Amniotic epithelial cell (primary cell): ENCODE results near the gene ZSWIM4.

Experiments
- DNase-seq: peaks from one replicate; pipeline ENCODE4 v3.0.0-alpha.2; 2010; ENCODE audit warnings: low read depth

The ZSWIM4 gene

DNA sequence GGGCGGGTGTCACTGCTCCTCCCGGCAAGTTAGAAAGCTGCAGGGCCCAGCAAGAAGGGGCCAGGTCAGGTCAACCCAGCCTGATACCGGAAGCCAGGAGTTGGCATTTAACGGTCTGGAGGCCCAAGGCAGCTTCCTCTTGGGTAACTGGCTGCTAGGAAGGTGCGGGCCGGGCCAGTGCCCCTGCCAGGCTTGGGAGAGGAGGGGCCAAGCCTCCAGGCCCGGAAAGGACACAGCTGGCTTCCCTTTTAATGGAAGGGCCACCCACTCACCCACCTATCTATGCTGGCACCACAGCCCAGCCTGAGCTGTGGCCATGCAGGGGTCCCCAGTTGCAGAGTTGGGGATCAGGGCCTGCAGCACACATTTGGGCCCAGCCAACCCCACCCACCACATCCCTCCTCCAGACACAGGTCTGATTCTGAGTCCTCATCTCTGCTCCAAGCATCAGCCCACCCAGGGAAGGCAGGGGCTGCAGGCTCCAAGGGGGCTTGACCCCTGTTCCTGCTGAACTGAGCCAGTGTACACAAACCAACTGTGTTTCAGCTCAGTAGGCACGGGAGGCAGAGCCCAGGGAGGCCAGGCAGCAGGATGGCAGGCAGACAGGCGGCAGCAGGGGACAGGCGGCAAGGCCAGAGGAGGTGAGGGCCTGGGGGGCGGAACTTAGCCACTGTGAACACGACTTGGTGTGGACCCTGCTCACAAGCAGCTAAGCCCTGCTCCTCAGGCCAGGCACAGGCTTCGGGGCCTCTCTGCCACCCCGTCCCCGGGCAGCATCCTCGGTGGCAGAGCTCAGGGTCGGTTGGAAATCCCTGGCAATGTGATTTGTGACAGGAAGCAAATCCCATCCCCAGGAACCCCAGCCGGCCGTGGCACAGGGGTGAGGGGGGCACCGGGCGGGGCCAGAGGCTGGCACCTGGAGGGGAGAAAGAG, 40.8 kb downstream of the ZSWIM4 start:
- no peak for DNase-seq

DNA sequence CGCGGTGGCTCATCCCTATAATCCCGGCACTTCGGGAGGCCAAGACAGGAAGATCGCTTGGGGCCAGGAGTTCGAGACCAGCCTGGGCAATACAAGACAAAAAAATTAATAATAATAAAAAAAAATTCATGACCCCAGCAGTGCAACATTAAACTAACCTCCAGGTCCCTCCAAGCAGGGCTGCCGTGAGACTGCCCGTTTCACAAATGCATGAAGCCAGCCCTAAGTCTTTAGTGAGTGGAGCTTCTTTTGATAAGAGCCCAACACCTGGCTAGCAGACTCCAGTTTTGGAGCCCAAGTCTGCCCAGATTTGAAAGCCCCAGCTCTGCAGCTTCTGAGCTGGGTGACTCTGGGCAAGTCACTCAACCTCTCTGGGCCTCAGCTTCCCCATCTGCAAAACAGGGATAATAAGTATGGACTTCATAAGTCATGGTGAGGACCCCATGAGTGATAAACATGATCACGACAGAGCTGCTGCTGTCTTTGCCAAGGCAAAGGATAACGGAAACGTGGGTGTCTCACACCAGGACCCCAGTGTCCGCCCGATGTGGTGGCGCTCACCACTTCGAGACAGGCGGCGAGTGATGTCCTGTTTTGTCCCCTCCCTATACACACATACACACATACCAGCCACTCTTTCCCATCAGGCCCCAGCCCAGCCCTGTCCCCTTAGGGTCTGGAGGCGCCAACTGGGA, 43.3 kb downstream of the ZSWIM4 start:
- DNase-seq: no peak

DNA sequence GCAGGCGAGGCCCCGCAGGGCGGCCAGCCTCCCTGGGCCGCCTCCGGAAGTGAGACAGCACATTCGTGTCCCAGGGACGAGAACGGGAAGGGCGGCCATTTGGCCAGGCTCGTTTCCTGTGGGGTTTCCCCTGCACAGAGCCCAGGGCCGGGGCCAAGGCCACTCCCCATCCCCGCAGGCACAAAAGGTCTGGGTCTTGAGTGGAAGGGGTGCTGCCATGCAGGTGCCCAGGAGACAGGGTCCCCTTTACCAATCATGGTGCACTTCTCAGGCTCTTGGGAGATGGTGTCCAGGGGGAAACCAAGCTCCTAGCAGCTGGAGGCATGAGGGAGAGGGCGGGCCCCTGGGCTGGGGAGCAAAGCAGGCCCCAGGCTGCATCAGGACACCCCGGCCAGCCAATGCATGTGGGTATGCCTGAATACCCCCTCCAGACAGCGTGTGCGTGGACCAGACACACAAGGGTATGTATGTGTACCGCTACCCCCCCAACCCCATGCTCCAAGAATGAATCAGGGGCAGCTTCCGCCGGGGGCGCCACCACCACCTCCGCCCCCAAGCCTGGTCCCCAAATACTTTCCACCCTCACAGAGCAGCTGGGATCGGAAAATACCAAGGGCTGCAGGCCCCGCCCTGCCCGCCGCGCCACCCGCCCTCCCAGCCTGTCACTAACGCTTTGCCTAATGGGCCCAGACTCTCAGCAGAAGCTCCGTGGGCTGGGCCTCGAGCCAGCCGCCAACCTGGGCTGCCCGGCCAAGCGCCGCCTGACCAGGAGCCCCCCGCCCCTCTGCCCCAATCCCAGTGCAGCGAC, 44.1 kb downstream of the ZSWIM4 start:
- peak; percentile 46 for DNase-seq

DNA sequence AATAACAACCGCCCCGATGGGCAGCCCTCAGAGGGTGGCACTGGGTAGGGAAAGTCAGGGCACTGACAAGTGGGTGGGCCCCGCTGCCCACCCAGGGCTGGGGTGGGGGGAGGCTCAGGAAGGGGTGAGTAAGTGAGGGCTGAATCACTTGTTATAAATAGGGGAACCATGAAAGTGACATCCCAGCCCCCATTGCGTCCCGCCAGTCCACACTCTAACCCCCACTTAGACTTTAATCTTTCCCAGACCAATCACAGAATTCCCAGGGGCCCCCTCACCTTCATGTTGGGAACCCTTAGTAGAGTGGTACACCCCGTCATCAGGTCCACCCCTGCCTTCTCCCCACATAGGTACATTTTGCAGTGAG, 44.7 kb downstream of the ZSWIM4 start:
- DNase-seq: no peak

DNA sequence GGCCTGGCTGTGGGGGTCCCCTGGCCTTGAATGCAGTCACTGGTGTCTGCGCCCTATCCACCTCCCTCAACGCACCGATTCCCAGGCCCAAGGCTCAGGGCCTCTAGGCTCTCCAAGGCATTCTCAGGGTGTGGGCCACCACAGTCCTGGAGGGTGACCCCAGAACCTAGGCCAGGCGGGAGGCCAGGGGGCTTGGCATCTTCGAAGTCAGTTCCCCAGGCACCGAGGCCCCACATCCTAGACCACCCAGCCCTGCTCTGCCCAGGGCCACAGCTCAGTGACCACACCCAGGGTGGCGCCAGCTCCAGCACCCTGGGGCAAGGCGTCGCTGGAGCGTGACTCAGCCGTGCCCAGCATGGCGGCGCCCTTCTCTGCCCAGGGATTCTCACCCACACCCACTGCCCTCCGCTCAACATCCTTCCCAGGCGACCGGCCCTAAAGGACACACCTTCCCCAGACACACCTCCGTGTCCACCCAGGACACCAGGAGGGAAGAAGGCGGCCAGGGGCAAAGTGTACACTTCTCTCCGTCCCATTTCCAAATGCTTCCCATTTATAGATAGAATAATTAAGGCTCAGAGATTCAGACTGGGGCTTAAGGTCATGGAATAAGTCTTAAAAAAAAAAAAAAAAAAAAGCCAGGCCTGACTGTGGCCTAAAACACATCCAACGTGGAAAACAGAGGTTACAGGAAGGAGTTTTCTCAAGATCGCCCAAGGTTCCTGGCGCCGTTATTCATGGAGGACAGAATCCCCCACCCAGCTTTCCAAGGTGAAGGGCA, 45.3 kb downstream of the ZSWIM4 start:
- DNase-seq: no peak

DNA sequence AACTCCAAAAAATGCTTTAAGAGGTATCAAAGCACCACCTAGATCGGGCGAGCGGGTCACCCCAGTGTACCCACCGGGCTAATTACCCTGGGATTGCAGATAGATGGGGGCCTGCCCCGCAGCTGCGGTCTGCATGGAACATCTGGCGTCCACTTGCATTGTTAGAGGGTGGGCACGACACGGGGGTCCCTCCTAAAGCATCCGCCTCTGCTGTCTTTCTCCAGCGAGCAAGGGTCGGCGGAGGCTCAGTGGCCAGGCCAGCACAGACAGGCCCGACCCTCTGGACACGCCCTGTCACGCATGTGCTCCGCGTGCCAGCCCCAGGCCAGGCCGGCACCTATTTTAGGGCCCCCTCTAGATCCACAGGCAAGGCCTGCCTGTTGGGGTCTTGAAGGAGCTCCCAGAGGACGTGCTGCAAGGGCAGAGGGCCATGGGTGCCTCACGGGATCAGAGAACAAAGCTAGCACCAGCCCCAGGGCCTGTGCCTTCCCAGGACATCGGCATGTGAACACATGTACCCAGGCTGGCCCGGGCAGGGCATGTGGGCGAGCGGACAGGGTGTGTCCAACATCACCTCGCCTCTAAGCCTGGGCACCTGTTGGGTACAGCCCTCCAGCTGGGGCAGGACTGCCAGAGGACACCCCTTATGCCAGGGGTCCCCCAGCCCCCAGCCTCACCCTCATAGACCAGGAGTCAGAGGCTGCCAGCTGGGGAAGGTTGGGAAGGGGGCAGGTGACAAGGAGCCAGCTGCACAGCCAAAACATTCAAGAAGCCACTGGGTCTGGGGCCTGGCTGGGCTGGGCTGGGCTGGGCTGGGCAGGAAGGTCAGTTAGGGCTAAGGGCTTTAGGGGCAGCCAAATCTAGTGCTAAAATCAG, 46.1 kb downstream of the ZSWIM4 start:
- DNase-seq: no peak

DNA sequence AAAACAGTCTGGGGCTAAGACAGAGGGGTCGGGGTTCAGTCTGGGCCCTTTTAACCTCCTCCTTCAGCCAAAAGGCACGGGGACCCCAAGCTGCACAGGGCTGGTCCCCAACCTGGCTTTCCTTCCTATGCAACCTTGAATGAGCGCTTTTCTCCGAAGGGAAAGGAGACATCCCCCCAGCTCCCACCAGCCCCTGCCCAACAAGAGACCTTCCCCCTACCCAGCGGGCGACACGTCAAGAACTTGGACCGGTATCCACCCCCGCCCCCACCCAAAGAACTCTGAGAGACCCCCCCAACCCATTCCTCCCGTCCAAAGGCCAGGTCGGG, 46.7 kb downstream of the ZSWIM4 start:
- DNase-seq: no peak

DNA sequence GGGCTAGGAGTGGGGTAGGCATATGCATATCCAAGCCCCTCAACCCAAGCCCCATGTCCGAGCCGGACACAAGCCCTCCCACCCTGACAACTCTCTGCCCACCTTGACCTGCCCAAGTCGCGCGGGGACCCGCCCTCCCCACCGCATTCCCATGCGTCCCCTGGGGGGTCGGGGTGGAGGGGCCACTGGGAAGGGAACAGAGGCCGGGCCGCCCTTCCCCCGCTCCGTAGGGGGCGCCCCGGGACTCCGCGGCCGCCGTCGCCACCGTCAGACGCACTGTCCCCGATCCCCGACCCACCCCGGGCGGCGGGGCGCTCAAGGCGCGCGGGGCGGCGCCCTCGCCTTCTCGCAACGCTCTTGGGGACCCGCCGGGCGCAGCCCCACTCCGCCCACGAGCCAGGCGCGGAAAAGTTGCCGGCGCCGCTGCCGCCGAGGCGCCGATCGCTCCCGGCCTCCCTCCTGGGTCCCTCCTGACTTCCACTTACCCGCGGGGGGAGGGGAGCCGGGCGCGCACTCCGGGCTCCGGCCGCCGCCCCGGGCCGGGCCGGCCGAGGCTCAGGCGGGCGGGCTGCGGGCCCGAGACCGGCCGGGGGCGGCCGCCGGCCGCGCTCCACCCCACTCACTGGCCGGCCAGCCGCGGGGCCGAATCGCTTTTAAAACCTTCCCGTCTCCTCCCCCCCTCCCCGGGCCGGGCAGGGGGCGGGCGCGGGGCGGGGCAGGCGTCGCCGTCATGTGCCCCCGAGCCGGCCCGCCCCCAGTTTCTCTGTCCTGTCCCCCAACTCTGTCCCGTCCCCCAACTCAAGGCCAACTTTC, 47.3 kb downstream of the ZSWIM4 start:
- peak; percentile 51 for DNase-seq

DNA sequence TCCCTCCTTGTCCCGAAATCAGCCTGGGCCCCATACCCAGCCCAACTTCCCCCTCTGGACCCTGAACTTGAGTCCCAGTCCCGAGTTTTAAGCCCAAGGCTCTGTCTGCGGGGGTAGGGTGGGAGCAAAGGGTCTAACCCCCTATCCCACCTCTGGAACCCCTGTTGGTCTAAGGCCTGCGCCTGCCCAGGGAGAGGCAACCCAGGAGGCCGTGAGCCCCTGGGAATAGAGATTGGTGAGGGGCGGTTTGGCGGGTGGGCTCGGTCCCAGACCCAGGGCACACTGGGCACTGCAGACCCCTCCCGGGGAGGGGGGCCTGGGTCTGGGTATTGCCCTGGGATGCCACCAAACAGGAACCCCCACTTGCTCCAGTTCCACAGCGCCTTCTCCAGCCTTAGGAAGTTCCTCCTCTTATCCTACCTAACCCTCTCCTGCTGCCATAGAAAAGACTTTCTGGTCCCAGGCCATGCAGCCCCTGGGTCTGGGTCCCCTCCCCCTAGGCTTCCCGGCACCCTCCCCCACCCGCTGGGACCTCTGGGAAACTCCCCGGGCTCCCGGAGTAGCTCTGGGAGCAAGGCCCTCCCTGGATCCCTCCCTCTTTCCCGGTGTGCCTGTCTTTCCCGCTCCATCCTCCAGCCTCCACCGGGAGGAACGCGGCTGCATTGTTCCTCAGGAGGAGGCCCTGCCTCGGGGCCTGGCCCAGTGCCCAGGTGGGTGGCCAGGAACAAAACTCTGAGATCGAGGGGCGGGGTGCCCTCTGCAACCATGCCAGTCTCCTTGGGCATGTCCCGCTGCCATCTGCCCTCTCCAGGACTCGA, 48.1 kb downstream of the ZSWIM4 start:
- no peak for DNase-seq

DNA sequence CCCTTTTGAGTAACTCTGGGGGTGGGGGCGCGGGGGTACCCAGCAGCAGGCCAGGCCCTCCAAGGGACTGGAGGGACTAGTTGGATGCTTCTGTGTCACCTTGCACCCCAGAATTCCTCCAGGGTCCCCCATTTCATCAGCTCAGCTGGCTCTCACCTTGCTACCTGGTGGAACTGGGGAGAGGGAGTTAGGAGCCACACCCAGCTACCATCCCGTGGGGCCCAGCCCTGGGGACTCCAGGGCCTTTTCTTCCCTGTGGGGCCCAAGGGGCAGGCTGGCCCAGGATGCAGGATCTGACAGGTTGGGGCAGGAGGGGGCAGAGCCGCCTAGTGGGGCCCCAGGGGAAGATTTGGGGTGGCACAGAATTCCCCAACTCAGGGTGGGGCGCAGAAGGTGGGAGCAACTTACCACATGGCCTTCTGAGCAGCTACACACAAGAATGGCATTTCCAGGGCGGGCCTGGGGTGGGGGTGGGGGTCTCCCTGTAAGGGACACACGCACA, 48.9 kb downstream of the ZSWIM4 start:
- DNase-seq: no peak

DNA sequence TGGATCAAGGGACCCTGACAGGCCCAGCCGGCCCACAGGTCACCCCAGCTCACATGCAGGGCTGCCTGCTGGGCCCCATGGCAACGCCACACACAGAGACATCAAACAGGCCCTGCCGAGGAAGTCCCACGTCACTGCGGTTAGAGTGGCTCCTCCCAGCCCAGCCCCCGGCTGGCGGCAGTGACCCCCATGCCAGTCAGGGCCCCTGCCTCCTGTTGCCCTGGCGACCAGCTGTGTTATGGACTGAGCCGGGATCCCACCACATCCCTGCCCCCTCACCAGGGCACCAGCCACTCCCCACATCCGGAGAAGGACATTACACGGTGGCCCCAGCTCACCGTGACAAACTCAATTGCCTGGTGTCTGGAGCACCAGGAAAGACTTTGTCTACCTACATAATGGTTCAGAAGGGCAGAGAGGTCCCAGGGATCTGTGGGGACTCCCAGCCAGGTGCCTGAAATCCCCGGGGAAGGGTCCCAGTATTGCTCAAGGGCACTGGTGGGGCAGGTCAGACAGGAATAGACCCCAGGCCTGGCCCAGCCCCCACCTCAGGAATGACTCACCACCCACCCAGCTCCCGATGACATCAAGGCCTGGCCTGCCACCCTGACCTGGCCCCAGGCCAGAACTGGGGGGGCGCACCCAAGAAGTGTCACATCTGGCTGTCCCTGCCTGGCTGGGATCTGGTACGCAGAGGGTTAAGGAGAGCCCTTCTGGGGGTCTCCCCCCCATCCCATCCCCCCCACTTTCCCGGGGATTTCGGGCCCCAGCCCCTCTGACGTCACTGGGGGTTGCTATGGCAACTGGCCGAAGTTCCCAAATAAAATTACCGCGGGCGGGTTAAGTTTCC, 51.5 kb downstream of the ZSWIM4 start:
- DNase-seq: peak; percentile 86

DNA sequence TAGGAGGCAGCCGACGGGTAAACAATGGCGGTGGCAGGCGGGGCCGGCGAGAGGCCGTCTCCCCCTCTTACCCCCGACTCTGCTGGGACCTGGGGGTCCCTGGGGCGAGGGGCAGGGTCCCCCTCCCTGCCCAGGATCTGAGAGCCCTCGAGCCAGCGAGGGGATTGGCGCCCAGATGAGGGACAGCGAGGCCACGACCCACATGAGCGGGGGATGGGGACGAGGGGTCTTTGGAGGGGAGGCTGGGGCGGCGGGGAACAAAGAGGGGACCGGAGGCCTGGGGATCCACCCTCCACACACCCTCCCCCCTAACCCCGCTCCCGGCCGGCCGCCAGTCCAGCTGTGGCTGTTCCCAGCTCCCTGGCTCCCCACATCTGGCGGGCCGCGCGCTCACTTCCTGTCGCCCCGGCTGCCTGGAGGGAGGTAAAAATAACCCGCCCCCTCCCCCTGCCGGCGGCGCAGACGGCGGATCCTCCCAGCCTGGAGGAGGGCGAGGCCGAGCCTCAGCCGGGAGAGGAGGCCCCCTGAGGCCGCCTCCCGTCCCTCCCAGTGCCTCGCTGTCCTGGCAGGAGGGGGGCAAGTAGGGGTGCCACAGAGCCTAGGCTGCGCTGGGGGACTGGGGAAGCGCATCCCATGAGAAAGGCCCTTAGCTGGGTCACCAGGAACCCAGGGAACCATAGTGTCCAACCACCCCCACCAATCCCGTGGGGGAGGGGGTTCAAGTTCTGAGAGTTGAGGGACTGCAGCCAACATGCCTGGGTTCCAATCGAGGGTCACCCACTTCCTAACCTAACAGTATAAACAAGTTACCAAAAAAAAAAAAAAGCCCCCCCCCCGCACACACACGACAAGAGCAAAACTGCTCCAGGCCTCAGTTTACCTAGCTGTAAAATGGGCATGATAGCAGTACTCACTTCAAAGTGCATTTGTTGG, 52.4 kb downstream of the ZSWIM4 start:
- DNase-seq: peak; percentile 87

DNA sequence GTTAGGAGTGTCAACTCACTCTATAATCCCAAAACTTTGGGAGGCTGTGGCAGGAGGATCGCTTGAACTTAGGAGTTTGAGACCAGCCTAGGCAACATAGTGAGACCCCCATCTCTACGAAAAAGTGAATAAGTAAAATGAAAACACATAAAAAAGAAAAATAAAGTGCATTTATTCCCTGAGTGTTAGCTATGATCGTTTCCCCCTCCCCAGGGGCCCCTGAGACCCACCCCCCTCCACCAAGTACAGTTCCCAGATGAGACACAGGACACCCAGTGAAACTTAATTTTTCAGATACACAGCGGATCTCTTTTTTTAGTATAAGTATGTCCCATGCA, 53.1 kb downstream of the ZSWIM4 start:
- no peak for DNase-seq

DNA sequence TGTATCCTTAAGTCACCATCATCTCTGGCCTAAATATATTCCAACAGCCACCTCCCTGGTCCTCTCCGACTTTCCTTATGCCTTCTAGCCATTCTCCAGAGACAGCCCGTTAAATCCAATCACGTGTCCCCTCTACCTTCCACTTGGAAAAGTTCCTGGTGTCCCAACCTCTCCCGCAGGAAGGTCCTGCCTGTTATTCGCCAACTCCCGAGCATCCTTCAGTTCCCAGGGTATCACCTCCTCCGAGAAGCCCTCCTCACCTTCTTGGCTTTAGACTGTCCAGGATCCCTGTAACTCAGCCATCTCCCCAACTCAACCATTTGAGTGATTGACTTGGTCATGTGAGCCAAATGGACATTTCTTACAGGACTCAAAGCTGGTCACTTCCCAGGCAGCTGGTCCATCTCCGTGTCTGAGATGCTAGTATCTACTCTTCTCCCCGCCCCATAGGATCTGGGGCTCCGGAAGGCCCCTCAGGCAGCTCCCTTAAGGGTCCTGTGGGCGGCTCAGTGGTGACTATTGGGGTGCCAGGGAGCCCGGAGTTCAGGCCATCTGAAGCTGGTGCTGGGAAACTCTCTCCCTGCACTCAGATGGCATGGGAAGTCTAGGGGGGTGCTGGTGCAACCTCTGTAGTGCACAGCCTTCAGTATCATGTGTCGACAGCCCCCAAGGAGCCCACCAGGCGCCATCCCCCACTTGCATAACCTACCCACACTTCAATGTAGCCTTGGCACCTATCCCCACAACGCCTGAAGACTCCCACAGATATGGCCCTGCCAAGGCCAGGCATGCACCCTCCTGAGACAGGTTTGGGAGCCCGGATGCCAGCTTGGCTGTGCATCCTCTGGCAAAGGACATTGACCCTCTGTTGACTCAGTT, 53.8 kb downstream of the ZSWIM4 start:
- DNase-seq: no peak

DNA sequence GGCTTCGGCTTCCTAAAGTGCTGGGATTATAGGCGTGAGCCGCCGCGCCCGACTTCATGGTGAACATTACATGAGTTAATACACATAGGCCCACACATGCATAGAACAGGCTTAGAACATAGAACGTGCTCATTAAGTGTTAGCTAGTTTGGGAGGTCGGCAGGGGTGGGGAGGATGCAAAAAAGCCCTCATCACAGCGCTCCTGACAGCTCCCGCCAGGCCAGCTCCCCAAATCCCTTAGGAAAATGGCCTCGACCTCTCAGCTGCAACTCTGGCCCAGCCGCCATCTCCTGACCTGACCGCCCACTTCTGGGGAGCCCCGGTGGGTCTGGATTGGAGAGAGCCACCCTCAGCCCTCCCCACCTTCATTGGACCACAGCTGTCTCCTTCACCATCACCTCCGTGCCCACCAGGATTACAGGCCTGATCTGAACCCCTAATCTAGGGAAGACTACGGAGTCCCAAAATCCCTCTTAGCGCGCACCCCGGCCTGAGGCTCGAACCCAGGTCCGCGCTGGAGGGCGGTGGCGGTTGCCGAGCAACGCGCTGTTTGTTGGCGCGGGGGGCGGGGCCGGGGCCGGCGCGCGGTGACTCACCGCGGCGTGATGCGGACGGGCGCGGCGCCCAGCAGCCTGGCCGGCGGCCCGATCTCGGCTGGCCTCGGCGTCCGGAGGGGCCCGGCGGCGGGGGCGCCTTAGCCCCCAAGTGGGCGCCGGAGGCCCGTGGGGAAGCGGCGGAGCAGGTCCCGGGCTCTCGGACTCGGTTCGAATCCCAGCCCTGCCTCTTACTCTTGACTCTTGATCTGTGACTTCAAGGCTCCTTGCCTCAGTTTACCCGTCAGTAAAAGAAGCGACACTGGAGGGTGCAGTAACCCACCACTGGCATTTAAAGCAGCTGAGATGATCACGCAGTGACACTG, 55.0 kb downstream of the ZSWIM4 start:
- peak; percentile 52 for DNase-seq
